PFSK-1 (cell line): ENCODE data around the gene USP35.

Experiments used
- POLR2AphosphoS5 ChIP-seq: IDR thresholded peaks from 2 replicates; pipeline ENCODE4 v1.6.1; 2012; ENCODE audit warnings: low read depth, mild to moderate bottlenecking, control low read depth, low read length, moderate library complexity
- SIN3A ChIP-seq: IDR thresholded peaks from 2 replicates; pipeline ENCODE4 v1.6.1; 2012; ENCODE audit warnings: mild to moderate bottlenecking, low read length, moderate library complexity, borderline replicate concordance; ENCODE audit not compliant: insufficient read depth
- TAF1 ChIP-seq: IDR thresholded peaks from 2 replicates; pipeline ENCODE4 v1.6.1; 2012; ENCODE audit warnings: low read length, control low read depth, borderline replicate concordance; ENCODE audit not compliant: insufficient read depth

DNA sequence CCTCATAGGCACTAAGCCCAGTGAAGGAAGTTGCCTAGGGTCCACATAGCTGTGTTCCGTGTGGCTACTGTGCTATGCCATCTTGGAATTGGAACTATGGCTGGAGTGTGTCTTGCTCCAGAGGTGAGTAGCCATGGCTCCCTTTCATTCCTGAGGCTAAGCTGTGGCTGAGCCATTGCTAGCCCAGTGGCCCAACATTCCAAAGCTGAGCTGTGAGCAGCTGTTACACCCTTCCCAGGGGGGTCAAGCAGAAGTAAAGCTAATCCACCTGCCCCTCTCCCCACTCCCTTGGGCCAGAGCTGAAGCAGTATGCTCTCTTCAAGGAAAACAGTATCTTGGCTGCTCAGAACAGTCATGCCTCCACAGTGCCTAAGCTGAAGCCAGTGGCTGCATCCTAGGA is 51.1 kb downstream of the USP35 start:
- TF ChIP-seq POLR2AphosphoS5 (no peak), SIN3A (no peak), TAF1 (no peak)
